ENCODE measurements around the gene DBF4.

DNA sequence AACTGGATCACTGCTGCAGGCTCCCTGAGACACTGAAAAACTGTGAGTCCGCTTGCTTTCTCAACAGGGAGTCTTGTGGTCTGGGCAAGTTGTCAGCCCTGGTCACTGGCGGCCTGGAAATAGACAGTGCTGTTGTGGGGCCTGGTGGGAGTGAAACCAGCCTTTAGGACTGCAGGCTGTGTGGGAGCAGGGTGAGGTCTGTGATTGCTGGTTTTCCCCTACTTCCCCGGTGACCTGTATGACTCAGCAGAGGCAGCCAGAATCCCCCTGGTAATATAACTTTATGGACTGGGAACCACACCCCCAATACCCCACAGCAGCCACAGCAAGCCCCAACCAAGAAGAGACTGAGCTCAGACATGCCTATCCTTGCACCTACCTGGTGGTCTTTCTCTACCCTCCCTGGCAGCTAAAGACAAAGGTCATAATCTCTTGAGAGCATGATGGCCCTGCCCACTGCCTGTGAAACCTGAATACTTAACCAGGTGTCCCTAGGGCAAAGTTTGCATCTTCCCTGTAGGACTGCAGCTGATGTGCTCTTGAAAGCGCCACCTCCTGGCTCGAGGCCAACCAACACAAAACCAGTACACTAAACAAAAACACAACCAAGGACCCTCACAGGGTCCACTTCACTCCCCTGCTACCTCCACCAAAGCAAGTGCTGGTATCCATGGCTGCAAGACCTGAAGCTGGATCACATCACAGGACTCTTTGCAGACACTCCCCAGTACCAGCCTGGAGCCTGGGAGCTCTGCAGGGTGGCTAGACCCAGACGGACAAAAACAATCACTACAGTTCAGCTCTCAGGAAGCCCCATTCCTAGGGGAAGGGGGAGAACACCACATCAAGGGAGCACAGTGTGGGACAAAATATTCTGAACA is 50.5 kb downstream of the DBF4 start:
- TF ChIP-seq, protein P1, sequence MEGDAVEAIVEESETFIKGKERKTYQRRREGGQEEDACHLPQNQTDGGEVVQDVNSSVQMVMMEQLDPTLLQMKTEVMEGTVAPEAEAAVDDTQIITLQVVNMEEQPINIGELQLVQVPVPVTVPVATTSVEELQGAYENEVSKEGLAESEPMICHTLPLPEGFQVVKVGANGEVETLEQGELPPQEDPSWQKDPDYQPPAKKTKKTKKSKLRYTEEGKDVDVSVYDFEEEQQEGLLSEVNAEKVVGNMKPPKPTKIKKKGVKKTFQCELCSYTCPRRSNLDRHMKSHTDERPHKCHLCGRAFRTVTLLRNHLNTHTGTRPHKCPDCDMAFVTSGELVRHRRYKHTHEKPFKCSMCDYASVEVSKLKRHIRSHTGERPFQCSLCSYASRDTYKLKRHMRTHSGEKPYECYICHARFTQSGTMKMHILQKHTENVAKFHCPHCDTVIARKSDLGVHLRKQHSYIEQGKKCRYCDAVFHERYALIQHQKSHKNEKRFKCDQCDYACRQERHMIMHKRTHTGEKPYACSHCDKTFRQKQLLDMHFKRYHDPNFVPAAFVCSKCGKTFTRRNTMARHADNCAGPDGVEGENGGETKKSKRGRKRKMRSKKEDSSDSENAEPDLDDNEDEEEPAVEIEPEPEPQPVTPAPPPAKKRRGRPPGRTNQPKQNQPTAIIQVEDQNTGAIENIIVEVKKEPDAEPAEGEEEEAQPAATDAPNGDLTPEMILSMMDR (conservative IDR thresholded peaks at IDR 0.05): no peak
- no peak for TF ChIP-seq EZH2 (IDR thresholded peaks at IDR 0.05; ENCODE audit: low read depth)

Measured in PC-9 (cell line).